Right ventricle myocardium inferior (tissue), 1 donor: ENCODE results near the gene ROR1. TPM values are rescaled to one million over a fixed set of nuclear protein-coding genes. Genes with fewer than 3 reads are reported as not detected.

ENCODE experiments used
- ATAC-seq: fragments of 200-7000 bp; cut with Tn5 transposase; one replicate; pipeline ENCODE4 v1.9.1; 2020; ENCODE audit warnings: mild to moderate bottlenecking, moderate library complexity
- DNase-seq: peaks from one replicate; pipeline ENCODE4 v3.0.0; 2021; ENCODE audit errors: missing footprints
- intact Hi-C: fragments of 100-400 bp; cut with DNase I; formaldehyde crosslinking; loops from one replicate; pipeline ENCODE4 v1.11.0; 2022
- total RNA-seq: library from RNA; stranded (reverse); fragmentation: NEBNext Ultra II Directional; extraction: Animal tissue kit (Norgen Biotek cat#: 25700); gene quantifications from one replicate; pipeline ENCODE4 v1.2.1, GENCODE V29; 2021
- donor health status: DM: no; HTN: yes; CAD: no; lungs with severe emphysema.

Gene ROR1
- total RNA-seq, 1 donor from 2014 or later, result 8.4 TPM

DNA sequence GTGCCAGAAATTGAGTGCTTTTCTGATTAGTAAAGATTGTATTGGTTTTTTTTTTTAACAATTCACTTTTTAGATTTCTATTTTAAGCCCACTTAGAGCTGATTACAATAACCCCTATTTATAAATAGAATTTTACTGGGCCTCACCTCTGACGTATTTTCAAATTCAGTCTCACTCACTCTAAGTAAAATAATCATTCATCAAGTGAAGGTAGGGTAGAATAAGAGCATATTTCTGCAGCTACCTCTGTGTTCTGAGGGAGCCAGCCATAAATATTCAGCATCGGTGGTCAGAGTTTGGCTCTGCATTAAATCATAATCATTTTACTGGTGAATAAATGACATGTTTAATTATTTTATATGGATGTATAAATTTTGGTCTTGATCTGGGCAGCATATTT lies 333.8 kb downstream of the ROR1 start:
- intact Hi-C loops, result no loop called here
- peak; percentile 20 for ATAC-seq
- no peak for DNase-seq

DNA sequence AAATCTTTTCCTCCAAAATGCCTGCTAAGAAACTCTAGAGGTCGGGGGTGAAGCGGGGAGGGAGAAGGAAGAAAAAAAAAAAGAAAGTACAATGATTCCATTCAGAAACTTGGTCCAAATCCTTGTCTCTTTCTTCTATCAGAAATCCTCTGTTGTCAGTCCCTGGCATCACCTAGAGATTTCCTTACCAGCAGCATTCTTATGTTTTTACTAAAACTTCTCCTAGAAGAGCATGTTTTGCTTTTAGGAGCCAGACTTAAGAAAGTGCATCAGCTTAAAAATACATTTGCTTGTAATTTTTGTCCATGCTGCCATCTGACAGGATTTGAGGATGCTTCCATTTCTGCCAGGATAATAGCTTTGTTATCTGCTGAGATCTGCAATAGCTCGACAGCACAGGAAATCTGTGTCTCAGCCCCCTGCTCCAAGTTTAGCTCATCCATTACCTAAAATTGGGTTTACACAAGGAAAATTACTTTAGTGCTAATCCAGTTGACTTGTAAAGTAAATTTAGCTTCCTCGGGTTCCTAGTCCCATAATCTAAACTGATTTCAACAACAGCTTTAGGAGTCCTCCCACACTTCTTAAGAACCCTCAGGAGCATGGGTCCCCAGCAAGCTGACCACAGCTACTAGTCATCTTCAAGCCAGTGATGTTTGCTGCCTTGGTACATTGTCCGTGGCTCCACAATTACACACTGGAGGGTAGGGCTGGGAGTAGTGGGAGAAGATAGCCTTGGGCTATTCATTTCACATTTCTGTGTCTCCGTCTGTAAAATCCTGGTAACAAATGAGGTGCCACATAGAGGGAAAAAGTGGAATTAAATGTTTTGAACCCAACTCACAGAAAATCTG lies 337.3 kb downstream of the ROR1 start:
- intact Hi-C loops, result no loop called here
- no peak for ATAC-seq
- DNase-seq, result no peak

DNA sequence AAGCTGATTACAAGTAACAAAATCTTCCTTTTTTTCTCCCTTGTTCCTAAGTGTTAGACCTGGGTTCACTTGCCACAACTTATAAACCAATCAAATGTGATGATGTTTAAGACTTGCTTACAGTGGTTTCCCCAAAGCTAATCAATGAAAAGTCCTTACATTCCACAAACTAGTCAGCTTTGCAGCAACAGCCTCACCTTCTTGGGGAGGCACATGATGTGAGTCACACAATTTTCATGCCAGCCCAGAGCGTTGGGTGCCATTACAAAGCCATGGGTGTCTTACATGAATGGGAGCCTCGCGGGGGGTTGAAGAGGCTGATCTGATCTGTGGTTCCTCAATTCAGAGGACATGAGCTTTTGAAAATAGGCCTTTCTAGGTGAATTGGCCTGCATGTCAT lies 338.0 kb downstream of the ROR1 start:
- no peak for DNase-seq
- ATAC-seq, result no peak
- intact Hi-C loops, result no loop called here

DNA sequence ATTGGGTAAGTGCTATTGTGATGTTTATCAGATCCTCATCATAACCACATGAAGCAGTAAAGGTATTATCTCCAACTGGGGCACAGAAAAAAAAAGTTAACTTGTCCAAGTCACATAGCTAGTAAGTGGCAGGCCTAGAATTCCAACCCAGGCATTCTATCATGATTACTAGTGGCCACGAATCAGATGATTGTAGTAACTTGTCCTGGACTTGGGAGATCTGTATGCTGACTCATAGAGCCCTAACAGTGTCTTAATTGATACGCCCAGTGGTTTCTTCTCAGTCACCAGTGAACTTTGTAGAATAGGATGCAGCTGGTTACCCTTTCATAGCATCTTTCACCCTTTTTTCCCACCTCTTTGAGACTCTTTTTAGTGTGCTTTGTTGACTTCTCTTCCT lies 338.5 kb downstream of the ROR1 start:
- ATAC-seq, result no peak

DNA sequence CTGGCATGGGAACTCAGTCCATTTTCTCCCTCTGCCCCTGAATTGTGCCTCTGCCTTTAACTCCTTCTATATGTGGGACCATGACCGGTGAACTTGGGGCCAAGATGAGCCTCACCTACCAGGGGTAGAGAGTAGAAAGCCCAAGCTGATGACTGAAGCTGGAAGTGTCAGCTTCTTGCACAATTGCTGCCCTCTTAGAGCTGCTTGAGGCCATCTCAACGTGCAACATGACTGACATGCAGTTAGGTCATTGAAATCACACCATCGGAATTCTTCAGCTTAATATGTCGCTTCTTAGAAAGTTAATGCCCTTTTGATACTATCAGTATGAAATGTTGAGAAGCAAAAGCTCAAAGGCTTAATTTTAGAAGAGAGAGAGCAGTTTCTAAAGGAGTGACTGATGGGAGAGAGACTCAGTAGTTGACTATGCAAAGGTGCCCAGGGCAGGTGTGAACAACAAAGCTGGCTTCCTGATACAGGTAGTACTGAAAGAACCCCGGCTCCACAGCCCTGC lies 340.3 kb downstream of the ROR1 start:
- intact Hi-C loops, result no loop called here
- ATAC-seq, result no peak
- DNase-seq, result no peak

More for the DNA sequence above, 338.5 kb downstream of the ROR1 start:
- intact Hi-C loops, result no loop called here
- DNase-seq, result no peak

DNA sequence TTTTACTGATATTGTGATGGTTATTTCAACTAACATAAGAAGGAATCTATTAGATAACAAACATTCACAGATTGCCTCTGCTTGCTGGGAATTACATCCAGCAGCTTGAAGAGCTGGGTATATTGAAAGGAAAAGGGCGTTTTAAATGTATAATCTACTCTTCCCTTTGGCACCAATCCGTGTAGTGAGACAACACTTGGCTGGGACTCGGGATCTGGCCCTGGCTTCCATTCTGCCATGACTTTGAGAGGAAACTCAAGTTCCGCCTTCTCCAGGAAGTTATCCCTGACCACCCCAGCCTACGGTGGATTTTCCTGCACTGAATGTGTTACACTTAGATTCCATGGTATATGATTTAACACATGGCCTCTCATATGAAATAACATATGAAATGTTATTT lies 342.7 kb downstream of the ROR1 start:
- ATAC-seq, result no peak
- no peak for DNase-seq
- intact Hi-C loops, result no loop called here

DNA sequence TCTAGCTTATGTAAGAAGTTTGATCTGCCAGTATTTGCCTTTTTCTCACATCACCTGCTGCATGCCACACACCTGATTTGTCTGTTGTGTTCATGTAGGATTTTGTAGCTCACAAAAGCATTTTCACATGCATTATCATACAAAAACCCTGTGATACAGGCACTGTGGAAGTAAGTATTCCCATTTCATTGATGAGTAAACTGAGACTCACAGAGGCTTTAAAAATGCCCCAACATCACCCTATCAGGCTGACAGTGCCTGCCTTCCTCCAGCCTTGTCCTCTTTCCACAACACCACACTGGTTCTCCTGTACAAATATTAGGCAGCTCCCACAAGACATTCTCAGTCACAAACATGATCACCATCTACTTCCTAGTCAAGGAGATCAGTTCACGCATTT lies 343.7 kb downstream of the ROR1 start:
- ATAC-seq, result no peak
- no peak for DNase-seq
- intact Hi-C loops, result no loop called here

DNA sequence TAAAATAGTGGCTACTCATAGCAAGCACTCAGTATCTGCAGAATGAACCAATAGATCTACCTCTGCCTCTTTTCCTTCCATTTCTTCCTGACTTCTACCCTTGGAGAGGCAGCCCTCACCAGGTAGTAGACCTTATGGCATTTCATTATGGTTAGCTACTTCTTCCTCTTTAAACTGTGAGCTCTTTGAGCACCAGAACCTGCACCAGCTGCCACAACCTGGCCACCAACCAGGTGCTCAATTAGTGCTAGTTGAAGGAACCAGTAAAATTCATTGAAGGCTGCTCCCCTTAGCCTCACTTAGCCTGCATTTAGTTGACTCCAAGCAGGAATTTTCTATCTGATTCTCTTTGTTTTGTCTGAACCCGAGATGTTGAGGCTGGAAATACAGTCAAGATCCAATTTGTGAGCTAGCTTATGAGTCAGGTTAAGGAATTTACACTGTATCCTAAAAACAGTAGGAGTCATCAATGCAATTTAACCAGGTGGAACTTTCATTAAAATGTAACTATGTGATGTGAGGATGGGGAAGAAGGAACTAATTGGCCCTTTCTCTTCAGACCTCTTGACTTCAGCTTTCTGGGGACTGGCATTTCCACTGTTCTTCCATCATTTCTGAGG lies 348.1 kb downstream of the ROR1 start:
- intact Hi-C loops, result no loop called here
- DNase-seq (no peak), ATAC-seq (no peak)

DNA sequence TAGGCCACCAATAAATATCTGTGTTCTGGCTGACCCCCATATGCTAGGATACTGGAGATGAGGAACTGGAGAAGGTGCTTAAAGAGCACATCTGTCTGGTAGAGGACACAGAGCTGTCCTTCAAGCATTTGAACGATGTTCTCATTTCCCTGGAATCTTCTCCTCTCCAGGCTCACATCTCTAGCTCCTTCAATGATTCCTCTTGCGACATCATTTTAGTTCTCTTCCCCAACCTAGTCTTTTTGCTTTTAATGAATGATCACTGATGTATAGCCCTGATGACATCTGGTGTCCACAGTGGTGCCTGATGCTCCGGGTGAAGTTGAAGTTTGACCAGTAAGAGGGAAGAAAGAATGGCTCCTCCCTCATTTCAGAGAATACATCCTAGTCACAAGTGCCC lies 348.8 kb downstream of the ROR1 start:
- DNase-seq (no peak), ATAC-seq (no peak)
- intact Hi-C loops, result no loop called here

DNA sequence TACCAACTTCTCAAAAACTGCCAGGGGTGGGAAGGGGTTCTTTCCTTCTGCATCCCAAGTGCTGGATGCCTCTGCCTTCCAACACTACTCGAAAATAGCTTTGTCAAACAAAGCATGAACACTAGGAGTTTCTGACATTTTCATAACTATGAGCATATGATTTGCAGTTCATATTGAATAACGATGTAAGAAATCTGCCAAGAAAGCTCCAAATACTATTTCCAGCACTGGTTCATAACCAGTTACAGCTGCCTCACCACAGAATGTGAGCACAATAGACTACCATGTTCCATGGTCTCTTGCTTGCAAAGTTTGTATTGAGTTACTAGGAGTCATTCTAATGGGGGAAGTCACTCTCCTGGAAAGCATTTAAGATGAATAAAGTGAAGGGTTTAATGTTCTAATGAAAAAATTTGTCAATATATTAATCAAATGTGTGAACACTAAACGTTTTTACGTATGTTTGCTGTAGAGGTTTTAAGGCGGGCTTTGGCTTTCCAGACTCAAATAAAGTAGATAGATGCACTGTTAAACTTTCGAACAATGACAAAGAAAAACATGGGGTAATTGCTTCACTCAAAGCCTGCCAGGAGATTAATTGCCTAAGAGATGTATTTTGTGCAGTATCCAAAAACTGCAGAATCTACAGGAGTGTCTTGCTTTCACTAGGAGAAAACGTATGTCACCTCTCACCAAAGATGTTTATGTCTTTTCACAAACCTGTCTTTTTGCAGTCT lies 351.1 kb downstream of the ROR1 start:
- no peak for DNase-seq
- intact Hi-C loops, result no loop called here
- ATAC-seq, result no peak

DNA sequence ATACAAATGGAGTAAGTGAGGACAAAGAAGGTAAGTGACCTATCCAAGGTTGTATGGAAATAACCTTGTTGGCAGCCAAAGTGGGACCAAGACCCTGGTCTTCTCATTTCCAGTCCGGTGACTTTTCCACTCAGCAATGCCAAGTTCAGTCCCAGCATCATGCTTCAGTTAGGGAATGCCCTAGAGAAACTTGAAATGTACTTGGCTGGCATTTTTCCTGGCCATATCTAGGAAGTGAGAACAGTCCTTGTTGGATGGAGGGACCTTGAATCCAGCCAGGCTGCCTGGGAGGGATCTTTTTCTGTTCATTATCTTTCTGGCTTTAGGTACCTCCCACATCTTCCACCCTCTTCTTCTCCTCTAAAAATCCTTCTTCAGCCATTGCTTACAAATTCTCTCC lies 352.8 kb downstream of the ROR1 start:
- intact Hi-C loops, result no loop called here
- DNase-seq (no peak), ATAC-seq (no peak)

DNA sequence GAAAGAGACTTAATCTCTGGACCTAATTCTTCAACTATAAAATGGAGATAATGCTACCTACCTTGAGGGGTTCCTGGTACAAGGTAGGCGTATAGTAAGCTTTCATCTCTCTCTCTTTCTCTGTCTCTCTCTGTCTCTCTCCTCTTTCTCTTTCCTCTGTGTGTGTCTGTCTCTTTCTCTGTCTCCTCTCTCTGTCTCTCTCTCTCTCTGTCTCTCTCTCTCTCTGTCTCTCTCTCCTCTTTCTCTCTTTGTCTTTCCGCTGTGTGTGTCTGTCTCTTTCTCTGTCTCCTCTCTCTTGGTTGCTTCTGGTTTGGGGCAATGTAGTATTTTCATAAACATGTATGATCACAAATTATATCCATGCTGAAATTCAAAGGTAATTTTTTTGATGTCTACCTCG lies 353.5 kb downstream of the ROR1 start:
- DNase-seq (no peak), ATAC-seq (no peak)
- intact Hi-C loops, result no loop called here

DNA sequence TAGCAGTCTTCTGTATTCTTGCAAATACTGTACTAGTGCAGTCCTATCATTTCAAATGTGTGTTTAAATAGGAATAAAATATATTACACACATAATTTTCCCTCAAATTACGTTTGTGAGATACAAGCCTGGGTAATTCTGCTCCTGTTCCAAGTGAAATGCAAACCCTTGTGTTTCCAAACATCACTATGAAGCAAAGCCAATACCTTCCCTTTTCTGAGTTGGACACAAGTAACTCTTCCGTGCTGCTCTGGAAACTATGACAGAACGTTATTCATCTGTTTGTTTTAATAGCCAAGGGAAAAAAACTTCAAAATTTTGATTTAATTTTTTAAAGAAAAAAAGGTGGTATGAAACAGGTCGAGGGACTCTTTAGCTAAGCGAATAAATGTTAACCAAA lies 355.9 kb downstream of the ROR1 start:
- DNase-seq, result no peak
- intact Hi-C loops, result loop anchor here (5.0 to 10.0 kb wide), 2 partner anchors 85 to 192 kb away; no protein-coding TSS in a partner anchor
- ATAC-seq, result no peak

DNA sequence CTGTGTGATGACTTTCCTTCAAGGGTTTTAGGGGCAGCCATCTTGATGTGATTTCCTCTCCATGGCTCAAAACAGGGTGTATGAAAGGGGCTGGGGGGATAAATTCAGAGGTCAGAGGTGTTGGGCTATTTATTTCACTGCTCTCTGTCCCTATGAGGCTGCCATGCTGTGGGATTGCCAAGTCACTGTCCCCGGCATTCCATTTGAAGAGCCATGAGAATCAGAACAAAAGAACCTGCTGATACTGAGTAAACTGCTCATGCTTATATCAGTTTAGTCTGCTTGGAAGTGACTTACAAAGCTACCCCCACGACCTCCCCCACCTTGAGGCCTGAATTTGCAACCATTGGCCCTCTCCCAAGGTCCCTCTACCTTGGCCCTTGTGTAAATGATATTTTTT lies 357.3 kb downstream of the ROR1 start:
- no peak for DNase-seq
- ATAC-seq, result peak; percentile 33
- intact Hi-C loops, result loop anchor here (5.0 to 10.0 kb wide), 2 partner anchors 86 to 194 kb away; no protein-coding TSS in a partner anchor

DNA sequence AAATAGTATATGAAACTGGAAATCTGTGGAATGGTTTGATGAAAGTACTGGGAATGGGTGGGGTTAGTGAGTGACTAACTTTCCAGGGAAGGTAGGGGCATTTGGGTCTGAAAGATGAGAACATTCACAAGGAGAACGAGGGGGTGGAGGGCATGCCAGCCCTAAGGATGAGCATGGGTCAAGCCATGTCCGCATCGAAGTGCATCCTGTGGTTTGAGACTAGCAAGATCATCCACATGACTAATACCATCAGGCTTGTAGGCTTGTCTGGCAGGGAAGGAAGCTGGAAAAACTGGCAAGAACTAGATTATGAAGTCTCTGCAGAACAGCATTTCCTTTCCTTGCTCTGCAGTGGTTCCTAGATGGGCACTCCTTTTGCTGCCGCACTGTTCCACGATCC lies 359.2 kb downstream of the ROR1 start:
- ATAC-seq, result no peak

DNA sequence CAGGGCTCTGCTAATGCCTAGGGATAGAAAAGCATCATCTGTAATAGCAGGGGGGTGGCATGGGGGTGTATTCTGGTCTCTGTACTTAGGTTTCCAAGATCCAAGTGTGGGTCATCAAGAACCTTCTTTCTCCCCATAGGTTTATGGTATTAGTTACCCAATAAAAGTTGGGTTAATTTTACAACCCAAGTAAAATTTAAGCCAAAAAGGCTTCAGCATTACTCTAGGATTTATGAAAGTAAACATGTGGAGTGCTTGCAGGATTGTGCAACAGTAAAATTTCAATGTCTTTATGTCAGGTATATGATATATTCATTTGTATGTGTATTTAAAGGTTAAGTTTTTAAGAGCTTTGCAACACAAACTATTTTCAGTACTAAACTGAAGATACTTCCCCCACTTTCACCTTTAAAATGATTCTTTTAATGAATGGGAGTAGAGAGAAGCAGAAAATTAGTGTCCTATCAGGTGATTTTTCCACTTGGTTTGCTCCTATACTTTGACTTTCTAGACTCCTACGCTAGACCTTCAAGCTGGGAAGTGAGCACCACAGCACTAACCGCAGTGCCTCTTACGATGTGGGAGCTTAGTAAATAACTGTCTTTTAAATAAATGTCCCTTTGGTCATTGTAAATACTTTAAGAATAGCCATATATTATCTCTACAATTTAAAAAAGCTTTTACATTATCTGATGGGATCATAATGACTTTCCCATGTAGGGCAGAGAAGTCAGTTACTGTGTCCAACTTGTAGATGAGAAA lies 361.8 kb downstream of the ROR1 start:
- intact Hi-C loops, result loop anchor here (1.0 to 10.0 kb wide), 4 partner anchors 91 to 518 kb away; partner anchors contain the start of gene ROR1
- no peak for ATAC-seq
- DNase-seq, result no peak

More for the DNA sequence above, 359.2 kb downstream of the ROR1 start:
- intact Hi-C loops, result loop anchor here (5.0 to 10.0 kb wide), 2 partner anchors 88 to 196 kb away; no protein-coding TSS in a partner anchor
- DNase-seq, result no peak

DNA sequence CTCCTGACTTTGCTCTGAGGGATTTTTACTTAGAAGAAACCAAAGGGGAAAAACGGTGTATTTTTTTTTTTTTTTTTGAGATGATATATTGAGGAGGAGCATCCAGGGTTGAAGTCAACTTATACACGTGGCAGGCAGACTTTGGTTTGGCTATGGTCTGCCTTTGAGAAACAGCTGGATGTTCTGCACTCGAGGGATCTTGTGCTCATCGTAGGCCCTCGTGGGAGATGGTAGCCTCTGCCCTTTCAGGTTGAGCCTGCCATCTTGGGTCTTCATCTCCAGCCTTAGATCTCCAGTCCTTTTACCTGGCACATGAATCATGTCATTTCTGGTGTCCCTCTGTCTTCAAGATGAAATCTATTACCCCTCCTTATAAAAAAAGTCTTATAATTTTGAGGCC lies 362.5 kb downstream of the ROR1 start:
- intact Hi-C loops, result loop anchor here (1.0 to 10.0 kb wide), 4 partner anchors 91 to 519 kb away; partner anchors contain the start of gene ROR1
- no peak for DNase-seq
- no peak for ATAC-seq

DNA sequence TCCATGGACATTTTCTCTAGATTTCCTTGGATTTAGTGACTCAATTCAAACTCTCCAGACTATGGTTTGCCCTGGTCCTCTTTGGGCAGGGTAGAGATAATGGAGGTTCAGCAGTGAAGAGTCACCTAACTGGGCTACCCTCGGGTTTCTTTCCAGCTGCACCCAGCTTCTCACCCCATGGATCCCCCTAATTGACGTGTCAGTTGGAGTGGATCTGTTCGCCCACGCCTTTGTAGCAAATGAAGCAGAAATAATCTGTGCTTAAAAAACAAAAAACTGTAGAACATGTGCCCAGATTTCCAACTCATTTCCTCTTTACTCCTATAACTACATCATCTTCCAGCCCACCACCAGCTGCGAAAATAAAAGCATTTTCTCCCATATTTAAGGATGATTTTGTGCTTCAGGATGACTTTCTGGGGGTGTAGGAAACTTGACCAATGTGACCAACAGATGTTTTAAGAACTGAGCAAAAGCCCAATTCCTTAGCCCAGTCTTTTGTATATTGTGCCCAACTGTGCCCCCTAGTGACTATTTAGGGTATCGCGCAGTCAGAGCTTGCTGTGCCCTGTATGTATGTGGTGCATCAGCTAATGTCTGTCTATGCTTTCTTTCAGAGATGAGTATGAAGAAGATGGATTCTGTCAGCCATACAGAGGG lies 363.1 kb downstream of the ROR1 start:
- no peak for DNase-seq
- intact Hi-C loops, result loop anchor here (1.0 to 10.0 kb wide), 4 partner anchors 92 to 520 kb away; partner anchors contain the start of gene ROR1
- ATAC-seq, result peak; percentile 90
